Measurements from ENCODE around the gene UCP2. TPM values are rescaled to one million over a fixed set of nuclear protein-coding genes. Genes with fewer than 3 reads are reported as not detected.

UCP2 gene
- total and polyA plus RNA-seq, 9 of the 15 experiments (the other 6 are each of a cell fraction or from before 2014, with no cell fraction given), result 19.2 to 216 (median 87.9) TPM

DNA sequence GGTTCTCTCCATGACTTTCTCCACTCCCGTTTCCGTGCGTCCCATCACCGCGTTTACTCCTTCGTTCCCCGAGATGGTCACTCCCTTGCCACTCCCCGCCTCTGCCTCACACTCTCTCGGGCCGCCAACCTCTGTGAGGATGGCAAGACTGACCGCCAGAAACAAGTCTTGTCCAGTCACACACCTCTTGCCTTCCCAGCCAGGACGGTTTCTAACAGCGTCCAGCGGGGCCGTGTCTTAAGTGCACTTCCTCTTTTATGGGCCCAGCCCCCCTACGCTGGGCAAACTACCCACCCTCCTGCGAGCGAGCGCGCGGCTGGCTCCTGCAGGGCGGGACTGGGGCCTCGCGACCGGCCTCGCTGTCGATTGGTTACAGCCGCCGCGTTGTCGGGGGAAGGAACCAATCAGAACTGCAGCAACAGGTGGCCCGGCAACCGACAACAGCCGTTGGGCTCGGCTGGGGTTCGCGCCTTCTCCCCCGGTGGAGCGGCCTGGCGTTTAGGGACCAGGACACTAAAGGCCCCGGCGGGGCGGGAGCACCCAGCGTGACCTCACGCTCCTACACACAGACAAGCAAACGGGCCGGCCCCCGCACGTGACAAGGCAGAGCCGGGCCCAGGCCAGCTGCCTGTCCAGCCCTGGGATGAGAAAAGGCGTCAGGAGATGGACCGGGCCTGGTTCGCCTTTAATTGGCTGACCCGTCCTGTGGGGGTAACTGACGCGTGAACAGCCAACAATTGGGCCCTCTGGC lies 522 bp upstream of the UCP2 start (continued):
- TF ChIP-seq, protein P1, sequence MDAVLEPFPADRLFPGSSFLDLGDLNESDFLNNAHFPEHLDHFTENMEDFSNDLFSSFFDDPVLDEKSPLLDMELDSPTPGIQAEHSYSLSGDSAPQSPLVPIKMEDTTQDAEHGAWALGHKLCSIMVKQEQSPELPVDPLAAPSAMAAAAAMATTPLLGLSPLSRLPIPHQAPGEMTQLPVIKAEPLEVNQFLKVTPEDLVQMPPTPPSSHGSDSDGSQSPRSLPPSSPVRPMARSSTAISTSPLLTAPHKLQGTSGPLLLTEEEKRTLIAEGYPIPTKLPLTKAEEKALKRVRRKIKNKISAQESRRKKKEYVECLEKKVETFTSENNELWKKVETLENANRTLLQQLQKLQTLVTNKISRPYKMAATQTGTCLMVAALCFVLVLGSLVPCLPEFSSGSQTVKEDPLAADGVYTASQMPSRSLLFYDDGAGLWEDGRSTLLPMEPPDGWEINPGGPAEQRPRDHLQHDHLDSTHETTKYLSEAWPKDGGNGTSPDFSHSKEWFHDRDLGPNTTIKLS (IDR thresholded peaks at IDR 0.05; ENCODE audit: borderline replicate concordance, low read depth), result peak; percentile 62; the same call in 1 of the 2 replicates
- TF ChIP-seq ZC3H4 (CRISPR knock-in tag; IDR thresholded peaks at IDR 0.05; ENCODE audit: borderline replicate concordance) (no peak), HDAC8 (tag; IDR thresholded peaks at IDR 0.05) (no peak), DNMT1 (IDR thresholded peaks at IDR 0.05) (no peak), SMAD1 (IDR thresholded peaks at IDR 0.05; ENCODE audit: low read depth, low read length, partially characterized antibody) (no peak), POLR2AphosphoS5 (IDR thresholded peaks at IDR 0.05; ENCODE audit: control insufficient read depth, insufficient read depth, low read depth, low read length) (peak; percentile 54), KLF13 (tag; IDR thresholded peaks at IDR 0.05; ENCODE audit: borderline replicate concordance, low read depth) (peak; percentile 65; the same call in 1 of the 2 replicates), ZNF512 (tag; IDR thresholded peaks at IDR 0.05) (no peak), USF2 (CRISPR knock-in tag; IDR thresholded peaks at IDR 0.05) (peak; percentile 93), MYNN (IDR thresholded peaks at IDR 0.05) (peak; percentile 73), MYNN (CRISPR knock-in tag; IDR thresholded peaks at IDR 0.05) (no peak), C11orf30 (IDR thresholded peaks at IDR 0.05; ENCODE audit: low read depth) (no peak), SAFB2 (IDR thresholded peaks at IDR 0.05; ENCODE audit: borderline replicate concordance, low read depth, low read length, severe bottlenecking) (no peak), ZFP36 (IDR thresholded peaks at IDR 0.05; ENCODE audit: low read depth, low read length, partially characterized antibody) (peak; percentile 10), TCFL5 (CRISPR knock-in tag; conservative IDR thresholded peaks at IDR 0.05) (peak; percentile 61; the same call in 1 of the 2 replicates), YBX1 (IDR thresholded peaks at IDR 0.05) (no peak), ESRRB (CRISPR knock-in tag; IDR thresholded peaks at IDR 0.05; ENCODE audit: borderline replicate concordance) (no peak), KHSRP (IDR thresholded peaks at IDR 0.05) (no peak), HMBOX1 (IDR thresholded peaks at IDR 0.05) (peak; percentile 27; the same call in 1 of the 2 replicates)
- TF ChIP-seq, protein P2, sequence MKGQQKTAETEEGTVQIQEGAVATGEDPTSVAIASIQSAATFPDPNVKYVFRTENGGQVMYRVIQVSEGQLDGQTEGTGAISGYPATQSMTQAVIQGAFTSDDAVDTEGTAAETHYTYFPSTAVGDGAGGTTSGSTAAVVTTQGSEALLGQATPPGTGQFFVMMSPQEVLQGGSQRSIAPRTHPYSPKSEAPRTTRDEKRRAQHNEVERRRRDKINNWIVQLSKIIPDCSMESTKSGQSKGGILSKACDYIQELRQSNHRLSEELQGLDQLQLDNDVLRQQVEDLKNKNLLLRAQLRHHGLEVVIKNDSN (CRISPR knock-in tag; IDR thresholded peaks at IDR 0.05), result peak; percentile 99

Measured in K562 (cell line).